ENCODE data around the gene SMAP1.

- TF ChIP-seq EZH2 (IDR thresholded peaks at IDR 0.05; ENCODE audit: insufficient read depth, poor library complexity, severe bottlenecking) (no peak), EZH2phosphoT487 (IDR thresholded peaks at IDR 0.05; ENCODE audit: insufficient read depth, low read depth) (no peak)
These were observed 211.8 kb downstream of the SMAP1 start for GRCh38 chr6:70879496-70879895.

Measured in GM23248 (cell line).